NCI-H1105 treated with DMSO at 0.1 percent for 48 hours (cell line): ENCODE results near the gene ZNF888.
"Not testable (repeated sequence)": the region's sequence is repeated elsewhere in the genome, so short reads cannot be mapped to it uniquely, and the experiment has no call there.

ENCODE experiments used
- DNase-seq: peaks from one replicate; lab custom pipeline; 2025; lab: John Stamatoyannopoulos, UW

ZNF888 gene

GRCh38 chr19:52922841-52923777, at the start of gene ZNF888:
TSS of gene ZNF888 (minus strand) at chr19:52923428. CDS start at chr19:52917873, 5,555 bp downstream.
- DNase-seq, result peak; percentile 83

GRCh38 chr19:52967772-52968171, 44.5 kb upstream of the ZNF888 start:
- no peak for DNase-seq

- DNase-seq, result no peak
Observed at GRCh38 chr19:52963247-52963618, 40.0 kb upstream of the ZNF888 start.

- DNase-seq, result peak; percentile 94
Observed at GRCh38 chr19:52962394-52963246, 39.4 kb upstream of the ZNF888 start, which contains the start of gene ZNF816. TSS of gene ZNF816 (minus strand) at chr19:52962881. CDS start at chr19:52956089, 6,792 bp downstream.

- no peak for DNase-seq
Observed at GRCh38 chr19:52961981-52962380, 38.8 kb upstream of the ZNF888 start.

GRCh38 chr19:52959613-52960295, 36.5 kb upstream of the ZNF888 start:
- no peak for DNase-seq

GRCh38 chr19:52957591-52957990, 34.4 kb upstream of the ZNF888 start:
- no peak for DNase-seq

- DNase-seq, result no peak
Observed at GRCh38 chr19:52956917-52957316, 33.7 kb upstream of the ZNF888 start.

- DNase-seq, result no peak
Observed at GRCh38 chr19:52949422-52949821, 26.2 kb upstream of the ZNF888 start.

- DNase-seq, result no peak
Observed at GRCh38 chr19:52948025-52948770, 25.0 kb upstream of the ZNF888 start.

- DNase-seq, result no peak
Observed at GRCh38 chr19:52946322-52947310, 23.4 kb upstream of the ZNF888 start.

GRCh38 chr19:52945652-52946321, 22.6 kb upstream of the ZNF888 start:
- no peak for DNase-seq

- not testable (repeated sequence) for DNase-seq
Observed at GRCh38 chr19:52944703-52945493, 21.7 kb upstream of the ZNF888 start.

GRCh38 chr19:52943884-52944643, 20.8 kb upstream of the ZNF888 start:
- no peak for DNase-seq

- no peak for DNase-seq
Observed at GRCh38 chr19:52943134-52943883, 20.1 kb upstream of the ZNF888 start.

GRCh38 chr19:52942386-52943133, 19.3 kb upstream of the ZNF888 start:
- DNase-seq, result peak; percentile 72
